ENCODE results near the gene PALD1. TPM values are rescaled to one million over a fixed set of nuclear protein-coding genes. Genes with fewer than 3 reads are reported as not detected.

The PALD1 gene
- total and polyA plus RNA-seq, 3 donors from 2014 or later = 6.3 to 13.3 (median 8.3) TPM

DNA sequence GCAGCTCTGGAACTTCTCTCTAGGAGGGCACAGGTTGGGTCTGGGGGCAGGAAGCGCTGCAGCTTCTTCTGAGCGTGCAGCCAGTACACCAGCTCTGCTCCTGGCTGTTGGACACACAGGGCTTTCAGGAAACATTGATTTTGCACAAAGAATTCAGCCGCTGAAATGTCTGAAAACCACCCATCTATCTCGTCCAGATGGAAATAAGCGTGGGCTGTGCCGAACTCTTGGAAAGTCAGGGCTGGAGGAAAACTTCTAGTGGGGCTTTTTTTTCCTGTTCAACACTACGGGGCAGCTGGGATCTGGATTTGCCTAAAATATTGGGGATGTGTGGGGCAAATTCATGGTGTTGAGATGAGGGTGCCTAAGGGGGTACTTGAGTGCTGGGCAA, 31.2 kb downstream of the PALD1 start:
- Histone ChIP-seq H3K27ac (no peak overlapping the region), H3K36me3 (ENCODE audit: low read depth, missing control alignments) (no peaks in the 10 kb centered on the region), H3K9me3 (no peaks in the 10 kb centered on the region), H3K4me3 (no peak overlapping the region), H3K4me1 (peaks cover 44% of the 10 kb centered on the region), H3K27me3 (no peaks in the 10 kb centered on the region)
- intact Hi-C loops (cut with DNase I; ENCODE audit: low total_unique reads) = no loop called here
- no peak for DNase-seq
- TF ChIP-seq POLR2A (IDR thresholded peaks at IDR 0.05) = no peak
- TF ChIP-seq, protein P1, sequence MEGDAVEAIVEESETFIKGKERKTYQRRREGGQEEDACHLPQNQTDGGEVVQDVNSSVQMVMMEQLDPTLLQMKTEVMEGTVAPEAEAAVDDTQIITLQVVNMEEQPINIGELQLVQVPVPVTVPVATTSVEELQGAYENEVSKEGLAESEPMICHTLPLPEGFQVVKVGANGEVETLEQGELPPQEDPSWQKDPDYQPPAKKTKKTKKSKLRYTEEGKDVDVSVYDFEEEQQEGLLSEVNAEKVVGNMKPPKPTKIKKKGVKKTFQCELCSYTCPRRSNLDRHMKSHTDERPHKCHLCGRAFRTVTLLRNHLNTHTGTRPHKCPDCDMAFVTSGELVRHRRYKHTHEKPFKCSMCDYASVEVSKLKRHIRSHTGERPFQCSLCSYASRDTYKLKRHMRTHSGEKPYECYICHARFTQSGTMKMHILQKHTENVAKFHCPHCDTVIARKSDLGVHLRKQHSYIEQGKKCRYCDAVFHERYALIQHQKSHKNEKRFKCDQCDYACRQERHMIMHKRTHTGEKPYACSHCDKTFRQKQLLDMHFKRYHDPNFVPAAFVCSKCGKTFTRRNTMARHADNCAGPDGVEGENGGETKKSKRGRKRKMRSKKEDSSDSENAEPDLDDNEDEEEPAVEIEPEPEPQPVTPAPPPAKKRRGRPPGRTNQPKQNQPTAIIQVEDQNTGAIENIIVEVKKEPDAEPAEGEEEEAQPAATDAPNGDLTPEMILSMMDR (IDR thresholded peaks at IDR 0.05) = no peak
- WGBS, 2 donors = 42 to 72% methylated on average over 6 to 7 of the region's 7 CpGs

DNA sequence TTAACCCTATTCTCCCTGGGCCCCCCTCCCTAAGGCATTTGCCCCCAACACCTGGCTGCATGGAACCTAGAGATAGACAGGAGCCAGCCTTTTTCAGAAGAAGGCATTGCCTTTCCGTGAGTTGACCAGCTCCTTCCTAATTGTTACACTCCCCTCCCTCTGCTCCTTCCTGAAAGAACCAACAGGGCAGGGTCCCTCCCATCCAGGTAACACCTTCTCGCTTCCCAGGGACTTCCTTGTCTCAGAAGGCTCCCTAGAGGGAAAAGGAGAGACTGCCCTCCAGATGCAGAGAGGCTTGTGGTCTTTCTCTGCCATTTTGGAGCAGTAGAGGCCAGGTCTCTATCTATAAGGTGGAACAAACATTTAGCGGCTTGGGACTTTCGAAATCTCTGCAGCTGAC, 31.9 kb downstream of the PALD1 start:
- Histone ChIP-seq H3K27ac (no peak overlapping the region), H3K4me3 (no peak overlapping the region), H3K9me3 (no peaks in the 10 kb centered on the region), H3K27me3 (no peaks in the 10 kb centered on the region), H3K4me1 (peaks cover 46% of the 10 kb centered on the region), H3K36me3 (ENCODE audit: low read depth, missing control alignments) (no peaks in the 10 kb centered on the region)
- whole genome bisulfite sequencing, 2 donors = 81 to 88% methylated on average over 4 of the region's 4 CpGs
- no peak for DNase-seq
- TF ChIP-seq POLR2A (IDR thresholded peaks at IDR 0.05) = no peak
- TF ChIP-seq, protein P1 (IDR thresholded peaks at IDR 0.05) = no peak
- intact Hi-C loops (cut with DNase I; ENCODE audit: low total_unique reads) = no loop called here

DNA sequence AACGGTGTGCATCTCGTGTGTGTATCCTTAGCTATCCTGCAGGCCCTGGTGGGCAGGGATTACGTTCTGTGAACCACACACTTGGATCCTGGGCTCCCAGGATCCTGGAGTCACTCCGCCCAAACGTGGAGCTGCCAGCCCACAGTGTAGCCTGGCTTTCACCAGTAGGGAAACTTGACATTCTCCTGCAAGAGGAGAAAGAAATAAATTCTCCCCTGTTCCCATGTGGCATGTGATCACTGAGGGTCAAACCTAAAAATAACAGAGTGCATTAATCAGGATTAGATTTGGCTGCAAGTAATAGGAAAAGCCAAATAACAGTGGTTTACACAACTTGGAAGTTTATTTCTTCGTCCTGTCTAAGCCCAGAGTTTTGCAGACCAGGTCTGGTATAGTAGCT, 32.3 kb downstream of the PALD1 start:
- Histone ChIP-seq H3K27me3 (no peaks in the 10 kb centered on the region), H3K9me3 (no peaks in the 10 kb centered on the region), H3K4me1 (peaks cover 46% of the 10 kb centered on the region), H3K36me3 (ENCODE audit: low read depth, missing control alignments) (no peaks in the 10 kb centered on the region), H3K4me3 (no peak overlapping the region), H3K27ac (peak overlapping the region in 1 of 2 donors; percentile 17)
- intact Hi-C loops (cut with DNase I; ENCODE audit: low total_unique reads) = no loop called here
- no peak for DNase-seq
- TF ChIP-seq, protein P1 (IDR thresholded peaks at IDR 0.05) = no peak
- no peak for TF ChIP-seq POLR2A (IDR thresholded peaks at IDR 0.05)
- 47 to 74% methylated on average over 3 to 6 of the region's 6 CpGs for whole genome bisulfite sequencing, 2 donors

DNA sequence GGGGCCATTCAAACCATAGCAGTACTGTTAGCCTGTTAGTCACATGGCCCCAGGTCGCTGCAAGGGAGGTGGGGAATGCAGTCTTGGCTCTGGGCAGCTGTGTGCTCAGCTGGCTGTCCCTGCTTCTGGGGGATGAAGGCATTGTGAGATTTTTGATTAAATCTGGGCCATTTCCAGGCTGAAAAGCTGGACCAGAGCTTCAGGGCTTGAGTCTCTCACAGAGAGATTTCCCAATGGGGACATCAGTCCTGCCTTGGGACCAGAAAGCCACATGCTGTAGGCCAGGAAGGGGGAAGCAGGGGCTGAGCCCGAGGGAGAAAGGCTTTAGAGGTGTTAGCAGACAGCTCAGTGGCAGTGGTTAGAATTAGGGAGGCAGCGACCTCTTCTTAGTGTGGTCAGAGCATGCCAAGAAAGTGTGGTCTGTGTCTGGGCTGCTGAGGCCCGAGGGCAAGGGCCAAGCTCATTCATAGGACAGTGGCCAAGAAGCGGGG, 33.6 kb downstream of the PALD1 start:
- Histone ChIP-seq H3K4me3 (no peak overlapping the region), H3K4me1 (peaks cover 46% of the 10 kb centered on the region)

More for the DNA sequence above, 33.6 kb downstream of the PALD1 start:
- H3K36me3 ChIP-seq (ENCODE audit: low read depth, missing control alignments) = no peaks in the 10 kb centered on the region
- DNase-seq = no peak
- H3K27me3 ChIP-seq = no peaks in the 10 kb centered on the region
- TF ChIP-seq POLR2A (IDR thresholded peaks at IDR 0.05) = no peak
- TF ChIP-seq, protein P1 (IDR thresholded peaks at IDR 0.05) = no peak
- no peaks in the 10 kb centered on the region for H3K9me3 ChIP-seq
- intact Hi-C loops (cut with DNase I; ENCODE audit: low total_unique reads) = no loop called here
- no peak overlapping the region for H3K27ac ChIP-seq
- WGBS, 2 donors = 46 to 59% methylated on average over 4 to 5 of the region's 5 CpGs

Measured in testis (tissue), 3 donors.